GM13976 (cell line): ENCODE results near the gene ALS2CL.

Experiments
- DNase-seq: peaks from one replicate; pipeline ENCODE4 v3.0.0; 2012; ENCODE audit warnings: low spot score
- CTCF ChIP-seq: IDR thresholded peaks from 2 replicates; pipeline ENCODE4 v1.5.1; 2012; ENCODE audit warnings: borderline replicate concordance, mild to moderate bottlenecking; ENCODE audit not compliant: insufficient read depth; ENCODE audit errors: extremely low read depth, missing control alignments, control extremely low read depth
- in situ Hi-C: fragments of 300-500 bp; cut with MboI; formaldehyde crosslinking; loops from one replicate; pipeline ENCODE4 v1.12.0; 2022; ENCODE audit warnings: low sequenced_read_pairs, mixed read lengths, inconsistent platforms; ENCODE audit not compliant: unreplicated experiment

Gene ALS2CL

GRCh38 chr3:46722443-46722842, 29.0 kb upstream of the ALS2CL start:
- DNase-seq = no peak
- in situ Hi-C loops = loop anchor here (25.0 kb wide), 2 partner anchors 165 to 640 kb away; partner anchors contain the start of gene PTH1R
- TF ChIP-seq CTCF = no peak

- DNase-seq = no peak
- in situ Hi-C loops = loop anchor here (25.0 kb wide), 2 partner anchors 166 to 641 kb away; partner anchors contain the start of gene PTH1R
- TF ChIP-seq CTCF = no peak
Measured at GRCh38 chr3:46721009-46721408, 27.5 kb upstream of the ALS2CL start.

GRCh38 chr3:46719735-46720271, 26.3 kb upstream of the ALS2CL start:
- in situ Hi-C loops = loop anchor here (25.0 kb wide), 2 partner anchors 167 to 642 kb away; partner anchors contain the start of gene PTH1R
- no peak for DNase-seq
- TF ChIP-seq CTCF = no peak

GRCh38 chr3:46719044-46719565, 25.6 kb upstream of the ALS2CL start:
- TF ChIP-seq CTCF = no peak
- DNase-seq = no peak
- in situ Hi-C loops = loop anchor here (25.0 kb wide), 2 partner anchors 168 to 643 kb away; partner anchors contain the start of gene PTH1R

- in situ Hi-C loops = loop anchor here (25.0 kb wide), 2 partner anchors 170 to 645 kb away; partner anchors contain the start of gene PTH1R
- DNase-seq = peak; percentile 55
- peak; percentile 23 for TF ChIP-seq CTCF
Measured at GRCh38 chr3:46717447-46718231, 24.2 kb upstream of the ALS2CL start, which contains the start of gene PRSS50. TSS of gene PRSS50 (minus strand) at chr3:46717869. CDS start at chr3:46717824, 45 bp downstream.
